ENCODE data around the gene PTTG1IP2.
A peak's percentile ranks its signal among the peaks of the same experiment; 100 is the strongest.

Gene PTTG1IP2

GRCh38 chr7:90483251-90483650 is 13.8 kb downstream of the PTTG1IP2 start:
- no peak for TF ChIP-seq ZFX (IDR thresholded peaks at IDR 0.05)
- TF ChIP-seq, protein P1, sequence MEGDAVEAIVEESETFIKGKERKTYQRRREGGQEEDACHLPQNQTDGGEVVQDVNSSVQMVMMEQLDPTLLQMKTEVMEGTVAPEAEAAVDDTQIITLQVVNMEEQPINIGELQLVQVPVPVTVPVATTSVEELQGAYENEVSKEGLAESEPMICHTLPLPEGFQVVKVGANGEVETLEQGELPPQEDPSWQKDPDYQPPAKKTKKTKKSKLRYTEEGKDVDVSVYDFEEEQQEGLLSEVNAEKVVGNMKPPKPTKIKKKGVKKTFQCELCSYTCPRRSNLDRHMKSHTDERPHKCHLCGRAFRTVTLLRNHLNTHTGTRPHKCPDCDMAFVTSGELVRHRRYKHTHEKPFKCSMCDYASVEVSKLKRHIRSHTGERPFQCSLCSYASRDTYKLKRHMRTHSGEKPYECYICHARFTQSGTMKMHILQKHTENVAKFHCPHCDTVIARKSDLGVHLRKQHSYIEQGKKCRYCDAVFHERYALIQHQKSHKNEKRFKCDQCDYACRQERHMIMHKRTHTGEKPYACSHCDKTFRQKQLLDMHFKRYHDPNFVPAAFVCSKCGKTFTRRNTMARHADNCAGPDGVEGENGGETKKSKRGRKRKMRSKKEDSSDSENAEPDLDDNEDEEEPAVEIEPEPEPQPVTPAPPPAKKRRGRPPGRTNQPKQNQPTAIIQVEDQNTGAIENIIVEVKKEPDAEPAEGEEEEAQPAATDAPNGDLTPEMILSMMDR (conservative IDR thresholded peaks at IDR 0.05): no peak
- no peak overlapping the region for H3K27ac ChIP-seq

- TF ChIP-seq, protein P1 (conservative IDR thresholded peaks at IDR 0.05): no peak
- TF ChIP-seq ZFX (IDR thresholded peaks at IDR 0.05): no peak
- H3K27ac ChIP-seq: peak overlapping the region; percentile 21; the same call in 1 of the 2 replicates
Observed at GRCh38 chr7:90484706-90485105, 15.3 kb downstream of the PTTG1IP2 start.

DNA sequence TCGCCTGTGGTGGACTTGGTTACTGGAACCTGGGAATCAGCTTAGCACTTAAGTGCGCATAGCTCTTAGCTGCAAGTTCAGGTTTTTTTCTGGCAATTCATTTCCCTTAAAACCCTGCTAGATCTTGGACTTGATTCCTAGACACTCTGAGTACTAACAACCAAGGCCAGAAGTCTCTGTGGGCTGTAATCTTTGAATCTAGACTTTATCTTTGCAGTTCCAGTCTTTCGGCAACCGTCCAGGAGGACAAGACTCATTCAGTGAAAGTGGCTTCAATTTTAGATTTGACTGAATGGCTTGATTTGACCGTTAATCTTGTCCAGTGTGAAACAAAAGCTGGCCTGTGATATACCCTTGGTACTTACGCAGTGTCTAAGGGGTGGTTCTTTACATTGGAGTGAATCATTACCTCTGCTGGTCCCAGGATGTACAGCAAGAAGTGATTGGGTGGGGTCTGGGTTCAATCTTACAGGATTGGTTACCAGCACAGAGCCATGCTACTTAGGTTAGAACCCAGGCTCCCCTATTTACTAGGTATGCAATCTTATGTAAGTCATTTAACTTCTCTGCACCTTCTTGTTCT is 16.4 kb downstream of the PTTG1IP2 start:
- TF ChIP-seq ZFX (IDR thresholded peaks at IDR 0.05): no peak
- TF ChIP-seq, protein P1 (conservative IDR thresholded peaks at IDR 0.05): no peak
- H3K27ac ChIP-seq: peak overlapping the region; percentile 76; the same call in 1 of the 2 replicates

GRCh38 chr7:90487808-90488207 is 18.4 kb downstream of the PTTG1IP2 start:
- H3K27ac ChIP-seq: no peak overlapping the region
- TF ChIP-seq, protein P1 (conservative IDR thresholded peaks at IDR 0.05): no peak
- TF ChIP-seq ZFX (IDR thresholded peaks at IDR 0.05): no peak

- H3K27ac ChIP-seq: no peak overlapping the region
- TF ChIP-seq ZFX (IDR thresholded peaks at IDR 0.05): no peak
Observed at GRCh38 chr7:90488220-90488619, 18.8 kb downstream of the PTTG1IP2 start.

- TF ChIP-seq, protein P1 (conservative IDR thresholded peaks at IDR 0.05): no peak
- no peak for TF ChIP-seq ZFX (IDR thresholded peaks at IDR 0.05)
- no peak overlapping the region for H3K27ac ChIP-seq
Observed at GRCh38 chr7:90492250-90492649, 22.8 kb downstream of the PTTG1IP2 start.

GRCh38 chr7:90495241-90495640 is 25.8 kb downstream of the PTTG1IP2 start:
- TF ChIP-seq ZFX (IDR thresholded peaks at IDR 0.05): no peak
- TF ChIP-seq, protein P1 (conservative IDR thresholded peaks at IDR 0.05): no peak
- no peak overlapping the region for H3K27ac ChIP-seq

GRCh38 chr7:90502539-90502938 is 33.1 kb downstream of the PTTG1IP2 start:
- H3K27ac ChIP-seq: no peak overlapping the region
- TF ChIP-seq ZFX (IDR thresholded peaks at IDR 0.05): no peak
- TF ChIP-seq, protein P1 (conservative IDR thresholded peaks at IDR 0.05): no peak

Data from C4-2B (cell line).